NCI-H2227 (cell line): ENCODE results near the gene EXOSC10.

Source experiments
- DNase-seq: peaks from one replicate; lab custom pipeline; 2025; ENCODE audit not compliant: unreplicated experiment; lab: John Stamatoyannopoulos, UW

EXOSC10 gene

GRCh38 chr1:11099310-11100148 lies at the start of gene EXOSC10:
Gene EXOSC10 (minus strand): TSS chr1:11099869. CDS start chr1:11099831, 38 bp downstream.
- peak; percentile 97 for DNase-seq

GRCh38 chr1:11147197-11147770 lies 47.6 kb upstream of the EXOSC10 start:
- DNase-seq = peak; percentile 56

GRCh38 chr1:11145741-11146140 lies 46.1 kb upstream of the EXOSC10 start:
- no peak for DNase-seq

DNA sequence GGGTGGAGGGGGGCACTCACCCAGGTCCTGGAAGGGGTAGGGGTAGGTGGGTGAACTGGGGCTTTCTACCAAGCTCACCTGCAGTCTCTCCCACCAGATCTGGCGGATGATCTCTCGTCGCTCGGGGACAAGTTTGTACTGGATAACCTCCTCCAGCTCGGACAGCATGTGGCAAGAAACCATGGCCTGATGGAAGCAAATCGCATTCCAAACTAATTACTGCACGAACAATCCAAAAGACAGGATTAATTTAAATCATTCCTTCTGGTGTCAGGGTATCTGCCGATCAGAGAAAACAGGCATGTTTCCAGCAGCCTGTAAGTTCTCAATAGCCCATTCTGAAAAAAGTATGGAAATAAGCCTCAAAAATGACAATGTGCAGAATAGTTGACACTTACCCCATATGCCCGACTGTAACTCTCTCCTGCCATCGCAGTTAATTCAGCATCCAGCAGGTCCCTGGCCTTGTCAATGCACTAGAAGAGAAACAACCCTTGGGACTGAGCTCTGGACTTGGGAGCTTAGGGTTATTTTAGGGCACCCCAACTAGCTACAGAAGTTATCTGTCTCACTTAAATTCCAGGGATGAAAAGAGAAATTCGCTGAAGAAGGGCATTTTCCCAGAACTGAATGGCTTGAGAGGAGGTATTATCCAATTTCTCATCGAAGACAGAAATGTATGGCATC lies 45.0 kb upstream of the EXOSC10 start:
- no peak for DNase-seq

GRCh38 chr1:11143907-11144306 lies 44.2 kb upstream of the EXOSC10 start:
- no peak for DNase-seq

- DNase-seq = no peak
Measured at GRCh38 chr1:11143401-11143800, 43.7 kb upstream of the EXOSC10 start.

GRCh38 chr1:11142618-11143391 lies 43.1 kb upstream of the EXOSC10 start:
- no peak for DNase-seq

DNA sequence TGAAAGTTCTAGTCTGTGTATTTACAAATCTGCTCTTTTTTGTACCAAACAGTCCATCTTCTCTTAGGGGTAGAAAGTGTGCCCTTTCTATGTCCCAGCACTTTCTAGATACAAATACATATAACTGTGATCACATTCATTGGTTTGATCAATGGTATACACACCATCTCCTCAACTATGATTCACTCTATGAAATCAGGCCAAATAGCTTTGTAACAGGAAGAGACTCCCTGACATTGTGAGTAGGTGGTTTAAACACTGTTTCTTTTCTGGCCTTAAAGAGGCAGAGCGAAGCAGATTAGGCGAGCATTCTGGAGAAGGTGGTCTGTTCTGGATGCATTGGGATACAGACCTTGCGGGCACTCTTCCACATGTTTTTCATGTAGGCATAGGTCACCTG lies 39.3 kb upstream of the EXOSC10 start:
- no peak for DNase-seq

DNA sequence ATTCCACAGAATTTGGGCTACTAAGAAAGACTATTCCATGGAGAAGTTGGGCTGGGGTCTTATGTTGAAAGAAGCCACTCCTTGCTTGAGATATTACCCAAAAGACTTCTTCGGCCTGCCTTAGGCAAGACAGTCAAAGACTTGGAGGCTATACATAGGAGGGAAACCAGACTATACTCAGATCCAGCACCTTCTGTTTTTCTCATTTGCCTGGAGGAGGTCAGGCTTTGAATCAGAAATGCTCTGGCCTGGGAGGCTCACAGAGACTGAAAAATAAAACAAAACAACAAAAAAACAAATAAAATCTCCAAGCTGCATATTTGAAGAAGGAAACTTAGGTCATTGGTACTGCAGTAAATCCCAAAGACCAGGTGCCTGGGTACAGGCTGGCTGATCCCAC lies 38.4 kb upstream of the EXOSC10 start:
- no peak for DNase-seq

GRCh38 chr1:11134898-11135266 lies 35.2 kb upstream of the EXOSC10 start:
- DNase-seq = no peak

- no peak for DNase-seq
Measured at GRCh38 chr1:11134251-11134897, 34.7 kb upstream of the EXOSC10 start.

DNA sequence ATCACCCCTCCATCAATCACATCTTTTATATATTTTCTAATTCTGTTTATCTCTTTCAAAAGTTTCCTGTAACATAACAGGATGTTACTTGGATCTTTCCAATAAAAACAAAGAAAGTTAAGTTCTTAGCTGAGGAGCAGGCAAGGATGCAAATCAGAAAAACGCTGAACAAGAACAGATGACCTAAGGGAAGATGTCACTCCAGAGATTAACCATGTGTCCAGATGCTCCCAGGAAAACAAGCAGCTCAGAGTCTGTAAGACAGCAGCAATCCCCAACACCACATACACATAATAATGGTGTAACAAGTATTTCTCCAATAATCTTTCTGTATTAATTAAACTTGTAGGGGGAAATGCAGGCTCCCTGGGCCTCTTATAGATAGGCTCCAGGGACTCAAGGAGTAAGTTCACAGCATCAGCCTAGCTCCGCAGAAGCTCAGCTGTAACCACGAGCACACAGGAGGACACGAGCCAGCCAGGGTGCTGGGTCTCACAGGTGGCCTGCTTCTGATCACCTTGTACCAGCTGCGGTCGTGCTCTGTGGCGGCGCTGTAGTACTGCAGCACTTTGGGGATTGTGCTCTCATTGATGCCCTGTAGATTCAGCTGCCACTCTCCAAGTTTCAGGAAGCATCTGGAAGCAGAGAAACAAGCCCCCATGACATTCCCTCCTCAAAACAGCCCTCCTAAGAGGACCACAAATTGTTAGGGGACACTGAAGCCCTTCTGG lies 33.1 kb upstream of the EXOSC10 start:
- DNase-seq = no peak

- DNase-seq = no peak
Measured at GRCh38 chr1:11131816-11132215, 32.1 kb upstream of the EXOSC10 start.

- DNase-seq = no peak
Measured at GRCh38 chr1:11130406-11130805, 30.7 kb upstream of the EXOSC10 start.

- DNase-seq = no peak
Measured at GRCh38 chr1:11129649-11130390, 30.2 kb upstream of the EXOSC10 start.

- no peak for DNase-seq
Measured at GRCh38 chr1:11126569-11126968, 26.9 kb upstream of the EXOSC10 start.

- no peak for DNase-seq
Measured at GRCh38 chr1:11125931-11126330, 26.3 kb upstream of the EXOSC10 start.

GRCh38 chr1:11124965-11125364 lies 25.3 kb upstream of the EXOSC10 start:
- DNase-seq = no peak

DNA sequence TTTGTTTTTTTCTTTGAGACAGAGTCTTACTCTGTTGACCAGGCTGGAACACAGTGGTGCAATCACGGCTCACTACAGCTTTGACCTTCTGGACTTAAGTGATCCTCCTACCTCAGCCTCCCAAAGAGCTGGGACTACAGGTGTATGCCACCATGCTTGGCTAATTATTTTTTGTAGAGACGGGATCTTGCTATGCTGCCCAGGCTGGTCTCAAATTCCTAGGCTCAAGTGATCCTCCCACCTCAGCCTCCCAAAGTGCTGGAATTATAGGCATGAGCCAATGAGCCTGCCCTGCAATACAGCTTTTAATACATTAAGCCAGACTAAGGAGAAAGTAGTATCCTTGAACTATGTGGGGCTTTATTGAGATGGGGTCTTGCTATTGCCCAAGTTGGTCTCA lies 16.6 kb upstream of the EXOSC10 start:
- DNase-seq = no peak

DNA sequence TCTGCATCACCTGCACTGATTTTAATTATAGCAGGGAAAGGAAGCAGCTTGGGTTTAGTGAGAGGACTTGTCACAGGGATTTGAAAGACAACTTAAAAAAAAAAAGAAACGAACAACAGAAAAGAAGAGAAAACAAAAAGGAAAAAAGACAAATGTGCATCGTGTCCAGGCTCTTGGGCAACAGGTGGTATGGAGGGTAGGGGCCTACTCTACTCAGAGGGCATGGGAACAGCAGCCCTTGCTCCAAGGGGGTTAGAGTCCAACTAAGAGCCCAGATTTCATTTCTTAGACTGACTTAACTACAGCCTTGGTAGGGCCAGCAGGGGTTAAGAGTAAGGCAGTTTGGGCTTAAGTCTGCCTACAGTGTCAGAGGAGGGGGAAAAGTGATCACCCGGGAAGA lies 15.3 kb upstream of the EXOSC10 start:
- no peak for DNase-seq
